Measurements from ENCODE around the gene GRM4.

- TF ChIP-seq POLR2A (IDR thresholded peaks at IDR 0.05; ENCODE audit: extremely low read depth, insufficient read length) (no peak), CTCF (IDR thresholded peaks at IDR 0.05; ENCODE audit: low read depth, low read length) (no peak), MYC (IDR thresholded peaks at IDR 0.05; ENCODE audit: low read depth, low read length) (no peak), MAX (IDR thresholded peaks at IDR 0.05; ENCODE audit: low read depth, low read length) (no peak)
Observed at GRCh38 chr6:34074064-34074742, 71.7 kb downstream of the GRM4 start.

Measured in NB4 (cell line).